CD1c-positive myeloid dendritic cell (primary cell): Measurements from ENCODE around the gene WBP1L.
A peak's percentile ranks its signal among the peaks of the same experiment; 100 is the strongest.
"Not testable (repeated sequence)": the region's sequence is repeated elsewhere in the genome, so short reads cannot be mapped to it uniquely, and the experiment has no call there.

Experiments used
- DNase-seq: peaks from one replicate; pipeline ENCODE4 v3.0.0-alpha.2; 2016; ENCODE audit errors: extremely low spot score

Gene WBP1L

GRCh38 chr10:102758933-102759262 is 15.2 kb downstream of the WBP1L start:
- not testable (repeated sequence) for DNase-seq

GRCh38 chr10:102759497-102760210 is 15.9 kb downstream of the WBP1L start:
- no peak for DNase-seq

GRCh38 chr10:102761981-102762380 is 18.2 kb downstream of the WBP1L start:
- DNase-seq: no peak

- no peak for DNase-seq
Measured at GRCh38 chr10:102762401-102763015, 18.8 kb downstream of the WBP1L start.

GRCh38 chr10:102763037-102763607 is 19.4 kb downstream of the WBP1L start:
- no peak for DNase-seq

GRCh38 chr10:102764470-102765161 is 20.9 kb downstream of the WBP1L start:
- DNase-seq: no peak

GRCh38 chr10:102765336-102765735 is 21.6 kb downstream of the WBP1L start:
- no peak for DNase-seq

- no peak for DNase-seq
Measured at GRCh38 chr10:102767428-102768160, 23.8 kb downstream of the WBP1L start.

GRCh38 chr10:102769375-102770107 is 25.8 kb downstream of the WBP1L start:
- no peak for DNase-seq

GRCh38 chr10:102770108-102770482 is 26.3 kb downstream of the WBP1L start:
- DNase-seq: no peak

- DNase-seq: no peak
Measured at GRCh38 chr10:102770792-102771191, 27.0 kb downstream of the WBP1L start.

- peak; percentile 70 for DNase-seq
Measured at GRCh38 chr10:102773320-102773719, 29.6 kb downstream of the WBP1L start.

GRCh38 chr10:102773986-102774385 is 30.2 kb downstream of the WBP1L start:
- DNase-seq: peak; percentile 71

GRCh38 chr10:102775201-102775934 is 31.6 kb downstream of the WBP1L start:
- no peak for DNase-seq

- DNase-seq: peak; percentile 72
Measured at GRCh38 chr10:102775935-102776669, 32.4 kb downstream of the WBP1L start.

- DNase-seq: no peak
Measured at GRCh38 chr10:102776779-102777456, 33.2 kb downstream of the WBP1L start.

GRCh38 chr10:102777711-102778453 is 34.1 kb downstream of the WBP1L start:
- no peak for DNase-seq

- DNase-seq: no peak
Measured at GRCh38 chr10:102778781-102779180, 35.0 kb downstream of the WBP1L start.
